K562 (cell line): ENCODE results near the gene TRMT1.

Source experiments
- POLR2A ChIP-seq: fragments of 450-650 bp; conservative IDR thresholded peaks from 2 replicates; pipeline ENCODE4 v1.6.1; 2016
- ZNF644 ChIP-seq: fragments of 200-800 bp; sonication (Bioruptor generic); IDR thresholded peaks from 2 replicates; pipeline ENCODE4 v1.6.1; 2016; ENCODE audit warnings: low read depth, missing genetic modification characterization, missing compliant biosample characterization
- ZNF75A ChIP-seq: fragments of 450-650 bp; formaldehyde crosslinking; IDR thresholded peaks from 2 replicates; pipeline ENCODE4 v1.4.0; 2020; ENCODE audit warnings: mild to moderate bottlenecking

GRCh38 chr19:13089139-13089856 is 27.2 kb downstream of the TRMT1 start:
- no peak for TF ChIP-seq ZNF644 (tag)
- TF ChIP-seq ZNF75A (CRISPR knock-in tag) = no peak
- no peak for TF ChIP-seq POLR2A
